Natural killer cell (primary cell): ENCODE data around the gene KIF19. TPM values are rescaled to one million over a fixed set of nuclear protein-coding genes. Genes with fewer than 3 reads are reported as not detected.

Source experiments
- ATAC-seq, 3 donors: fragments of 150-1000 bp in 2 of 3; fragments of 200-7000 bp in 1 of 3; cut with Tn5 transposase; 1 replicate in 1 of 3; 2 replicates in 2 of 3; pipeline ENCODE4 v1.10.0; 2021; ENCODE audit warnings: mild to moderate bottlenecking in 2 of 3, moderate library complexity in 2 of 3
- DNase-seq, 2 donors: peaks; one replicate each; pipeline versions ENCODE4 v3.0.0 to v3.0.0-alpha.2; 2013 to 2021; ENCODE audit warnings: mixed read lengths in 1 of 2
- H3K27ac ChIP-seq: one replicate; pipeline ENCODE4 v1.5.1; 2013; ENCODE audit warnings: mild to moderate bottlenecking, low read length
- H3K27me3 ChIP-seq: one replicate; pipeline ENCODE4 v1.6.1; 2013; ENCODE audit warnings: low read length; ENCODE audit not compliant: control insufficient read depth, insufficient read depth
- H3K36me3 ChIP-seq: one replicate; pipeline ENCODE4 v1.6.1; 2013; ENCODE audit warnings: low read length; ENCODE audit not compliant: control insufficient read depth, insufficient read depth
- H3K4me1 ChIP-seq: one replicate; pipeline ENCODE4 v1.6.1; 2013; ENCODE audit warnings: low read length; ENCODE audit not compliant: control insufficient read depth, insufficient read depth
- H3K4me3 ChIP-seq: one replicate; pipeline ENCODE4 v1.5.1; 2013; ENCODE audit warnings: low read length
- H3K9me3 ChIP-seq: one replicate; pipeline ENCODE4 v1.6.1; 2013; ENCODE audit warnings: low read length; ENCODE audit not compliant: control insufficient read depth, insufficient read depth
- H3K27ac Mint-ChIP-seq, 2 donors: one replicate each; pipeline ENCODE4 v1.8.0; 2022; ENCODE audit warnings: mild to moderate bottlenecking in 2 of 2, mixed read lengths in 2 of 2, moderate library complexity in 1 of 2
- H3K27me3 Mint-ChIP-seq, 2 donors: one replicate each; pipeline ENCODE4 v1.8.0; 2022; ENCODE audit warnings: low read depth in 2 of 2, mixed read lengths in 2 of 2
- H3K36me3 Mint-ChIP-seq: one replicate; pipeline ENCODE4 v1.8.0; 2022; ENCODE audit warnings: mixed read lengths
- H3K4me1 Mint-ChIP-seq, 2 donors: one replicate each; pipeline ENCODE4 v1.8.0; 2022; ENCODE audit warnings: mixed read lengths in 2 of 2
- H3K4me3 Mint-ChIP-seq: one replicate; pipeline ENCODE4 v1.8.0; 2022; ENCODE audit warnings: mild to moderate bottlenecking, moderate library complexity, mixed read lengths
- H3K9me3 Mint-ChIP-seq, 2 donors: one replicate each; pipeline ENCODE4 v1.8.0; 2022; ENCODE audit warnings: mixed read lengths in 2 of 2
- WGBS: methylation state at CpG from one replicate; pipeline ENCODE4 v1.1.7; 2013; ENCODE audit warnings: missing lambda C conversion rate; ENCODE audit not compliant: insufficient coverage; 5-methylcytosine and 5-hydroxymethylcytosine counted together
- intact Hi-C: fragments of 100-400 bp; cut with micrococcal nuclease; formaldehyde crosslinking; loops from one replicate; pipeline ENCODE4 v1.14.2; 2022
- total RNA-seq, 4 donors: library from RNA; stranded (reverse); fragments of 120-200 nt in 1 of 4; gene quantifications; one replicate each; pipeline versions ENCODE4 v1.2.3 to v1.2.4, GENCODE V29; 2013 to 2022
- TF ChIP-seq, protein P1 (sequence below): fragments of 200-600 bp; IDR thresholded peaks from one replicate; pipeline ENCODE4 v1.8.0; 2022; ENCODE audit warnings: antibody characterized with exemption

The KIF19 gene
- total RNA-seq, 3 donors from 2014 or later (not counting 1 experiment from before 2014, with no cell fraction given), result 1.7 to 7.1 (median 6.1) TPM

DNA sequence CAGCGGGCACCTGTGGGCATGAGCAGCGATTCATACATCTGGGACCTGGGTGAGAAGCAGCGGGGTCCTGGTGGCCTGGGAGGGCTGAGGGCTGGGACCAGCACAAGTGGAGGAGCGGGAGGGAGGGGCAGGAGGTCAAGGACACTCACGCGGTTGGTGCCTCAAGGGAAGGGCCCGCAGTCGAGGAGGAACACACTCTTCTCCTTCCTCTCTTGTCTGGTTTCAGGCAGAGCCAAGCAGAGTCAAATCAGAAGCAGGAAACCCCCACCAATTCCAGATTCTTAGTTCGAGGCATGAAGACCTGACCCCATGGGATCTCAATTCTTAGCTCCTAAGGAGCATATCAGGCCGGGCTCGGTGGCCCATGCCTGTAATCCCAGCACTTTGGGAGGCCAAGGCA lies 36.3 kb upstream of the KIF19 start:
- Histone ChIP-seq H3K27ac (no peak overlapping the region), H3K9me3 (no peaks in the 10 kb centered on the region), H3K36me3 (no peaks in the 10 kb centered on the region), H3K27me3 (no peaks in the 10 kb centered on the region), H3K4me1 (peaks cover 6% of the 10 kb centered on the region), H3K4me3 (no peak overlapping the region)
- TF ChIP-seq, protein P1, sequence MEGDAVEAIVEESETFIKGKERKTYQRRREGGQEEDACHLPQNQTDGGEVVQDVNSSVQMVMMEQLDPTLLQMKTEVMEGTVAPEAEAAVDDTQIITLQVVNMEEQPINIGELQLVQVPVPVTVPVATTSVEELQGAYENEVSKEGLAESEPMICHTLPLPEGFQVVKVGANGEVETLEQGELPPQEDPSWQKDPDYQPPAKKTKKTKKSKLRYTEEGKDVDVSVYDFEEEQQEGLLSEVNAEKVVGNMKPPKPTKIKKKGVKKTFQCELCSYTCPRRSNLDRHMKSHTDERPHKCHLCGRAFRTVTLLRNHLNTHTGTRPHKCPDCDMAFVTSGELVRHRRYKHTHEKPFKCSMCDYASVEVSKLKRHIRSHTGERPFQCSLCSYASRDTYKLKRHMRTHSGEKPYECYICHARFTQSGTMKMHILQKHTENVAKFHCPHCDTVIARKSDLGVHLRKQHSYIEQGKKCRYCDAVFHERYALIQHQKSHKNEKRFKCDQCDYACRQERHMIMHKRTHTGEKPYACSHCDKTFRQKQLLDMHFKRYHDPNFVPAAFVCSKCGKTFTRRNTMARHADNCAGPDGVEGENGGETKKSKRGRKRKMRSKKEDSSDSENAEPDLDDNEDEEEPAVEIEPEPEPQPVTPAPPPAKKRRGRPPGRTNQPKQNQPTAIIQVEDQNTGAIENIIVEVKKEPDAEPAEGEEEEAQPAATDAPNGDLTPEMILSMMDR, result no peak
- H3K27ac Mint-ChIP-seq, result no peak overlapping the region
- H3K4me1 Mint-ChIP-seq, result peaks cover 9 to 12% of the 10 kb centered on the region in 2 donors
- no peaks in the 10 kb centered on the region for H3K9me3 Mint-ChIP-seq
- WGBS, result 64% methylated on average over 11 of the region's 11 CpGs
- intact Hi-C loops, result no loop called here
- H3K36me3 Mint-ChIP-seq, result no peaks in the 10 kb centered on the region
- DNase-seq (no peak), ATAC-seq (no peak)
- no peaks in the 10 kb centered on the region for H3K27me3 Mint-ChIP-seq
- H3K4me3 Mint-ChIP-seq, result no peak overlapping the region

DNA sequence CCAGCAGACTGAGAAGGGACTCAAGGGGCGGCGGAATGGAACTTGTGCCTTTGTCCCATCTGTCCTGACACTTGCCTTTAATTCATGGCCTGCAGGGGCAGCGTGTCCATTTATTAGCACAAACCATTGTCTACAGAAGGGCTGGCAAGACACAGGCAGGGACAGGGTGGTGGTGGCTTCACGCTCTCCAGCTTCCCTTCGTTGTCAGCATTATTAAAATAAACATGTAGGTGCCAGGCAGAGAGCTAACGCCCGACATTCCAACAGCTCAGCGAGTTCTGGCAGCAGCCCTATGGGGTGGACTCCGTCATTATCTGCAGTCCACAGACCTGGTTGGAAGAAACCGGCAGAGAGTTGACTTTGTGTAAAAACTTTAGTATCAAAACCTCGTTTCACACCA lies 35.7 kb upstream of the KIF19 start:
- intact Hi-C loops, result no loop called here
- Histone ChIP-seq H3K36me3 (no peaks in the 10 kb centered on the region), H3K27me3 (no peaks in the 10 kb centered on the region), H3K9me3 (no peaks in the 10 kb centered on the region), H3K27ac (no peak overlapping the region), H3K4me3 (no peak overlapping the region), H3K4me1 (no peaks in the 10 kb centered on the region)
- DNase-seq, result no peak
- no peak overlapping the region for H3K27ac Mint-ChIP-seq
- no peaks in the 10 kb centered on the region for H3K27me3 Mint-ChIP-seq
- no peak overlapping the region for H3K4me3 Mint-ChIP-seq
- peaks cover 4 to 9% of the 10 kb centered on the region in 2 donors for H3K4me1 Mint-ChIP-seq
- no peak for ATAC-seq
- TF ChIP-seq, protein P1, result no peak
- H3K9me3 Mint-ChIP-seq, result no peaks in the 10 kb centered on the region
- 88% methylated on average over 11 of the region's 11 CpGs for WGBS
- no peaks in the 10 kb centered on the region for H3K36me3 Mint-ChIP-seq

DNA sequence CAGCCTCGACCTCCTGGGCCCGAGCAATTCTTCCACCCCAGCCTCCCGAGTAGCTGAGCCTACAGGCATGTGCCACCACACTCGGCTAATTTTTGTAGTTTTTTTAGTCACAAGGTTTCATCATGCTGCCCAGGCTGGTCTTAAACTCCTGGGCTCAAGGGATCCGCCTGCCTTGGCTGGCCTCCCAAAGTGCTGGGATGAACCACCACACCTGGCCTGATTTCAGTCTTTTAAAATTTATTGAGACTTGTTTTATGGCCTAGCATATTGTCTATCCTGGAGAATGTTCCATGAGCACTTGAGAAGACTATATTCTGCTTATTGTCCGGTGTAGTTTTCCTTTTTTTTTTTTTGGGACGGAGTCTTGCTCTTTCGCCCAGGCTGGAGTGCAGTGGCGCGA lies 33.5 kb upstream of the KIF19 start:
- no peaks in the 10 kb centered on the region for H3K36me3 ChIP-seq
- TF ChIP-seq, protein P1, result no peak
- Mint-ChIP-seq H3K27ac (no peak overlapping the region), H3K9me3 (no peaks in the 10 kb centered on the region), H3K4me1 (peaks cover 4 to 9% of the 10 kb centered on the region in 2 donors), H3K36me3 (no peaks in the 10 kb centered on the region), H3K4me3 (no peak overlapping the region), H3K27me3 (no peaks in the 10 kb centered on the region)
- WGBS, result 94% methylated on average over 10 of the region's 10 CpGs
- H3K27ac ChIP-seq, result no peak overlapping the region
- H3K9me3 ChIP-seq, result no peaks in the 10 kb centered on the region
- ATAC-seq, result no peak
- no peak overlapping the region for H3K4me3 ChIP-seq
- intact Hi-C loops, result no loop called here
- no peaks in the 10 kb centered on the region for H3K4me1 ChIP-seq
- H3K27me3 ChIP-seq, result no peaks in the 10 kb centered on the region
- DNase-seq, result no peak
